ENCODE measurements around the gene ERH. TPM values are rescaled to one million over a fixed set of nuclear protein-coding genes. Genes with fewer than 3 reads are reported as not detected.
A peak's percentile ranks its signal among the peaks of the same experiment; 100 is the strongest.

The ERH gene
- total RNA-seq, 3 donors from 2014 or later: 69.0 to 98.0 (median 77.6) TPM

DNA sequence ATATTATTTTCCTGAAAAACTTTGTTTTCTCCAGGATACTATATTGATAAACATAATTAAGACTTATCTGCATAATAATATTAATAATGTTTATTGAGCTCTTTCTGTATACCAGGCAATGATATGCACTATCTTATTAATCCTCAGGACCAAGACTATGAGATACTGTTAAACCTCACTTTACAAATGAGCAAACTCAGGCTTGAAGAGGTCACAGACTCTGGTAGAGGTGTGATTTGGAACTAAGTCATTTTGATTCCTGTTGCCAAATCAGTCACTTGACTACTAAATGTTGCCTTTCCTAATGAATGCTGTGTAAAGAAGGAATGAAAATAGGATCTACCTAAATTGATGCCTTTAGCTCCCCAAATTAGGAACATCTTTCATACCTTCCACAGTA, 7.7 kb upstream of the ERH start:
- H3K4me3 ChIP-seq: no peak overlapping the region
- intact Hi-C loops (cut with DNase I; ENCODE audit: low total_unique reads): loop anchor here (2.0 kb wide), 1 partner anchor 31 kb away; no protein-coding TSS in a partner anchor
- TF ChIP-seq POLR2AphosphoS5 (IDR thresholded peaks at IDR 0.05) (no peak), POLR2A (IDR thresholded peaks at IDR 0.05) (no peak)
- TF ChIP-seq, protein P1, sequence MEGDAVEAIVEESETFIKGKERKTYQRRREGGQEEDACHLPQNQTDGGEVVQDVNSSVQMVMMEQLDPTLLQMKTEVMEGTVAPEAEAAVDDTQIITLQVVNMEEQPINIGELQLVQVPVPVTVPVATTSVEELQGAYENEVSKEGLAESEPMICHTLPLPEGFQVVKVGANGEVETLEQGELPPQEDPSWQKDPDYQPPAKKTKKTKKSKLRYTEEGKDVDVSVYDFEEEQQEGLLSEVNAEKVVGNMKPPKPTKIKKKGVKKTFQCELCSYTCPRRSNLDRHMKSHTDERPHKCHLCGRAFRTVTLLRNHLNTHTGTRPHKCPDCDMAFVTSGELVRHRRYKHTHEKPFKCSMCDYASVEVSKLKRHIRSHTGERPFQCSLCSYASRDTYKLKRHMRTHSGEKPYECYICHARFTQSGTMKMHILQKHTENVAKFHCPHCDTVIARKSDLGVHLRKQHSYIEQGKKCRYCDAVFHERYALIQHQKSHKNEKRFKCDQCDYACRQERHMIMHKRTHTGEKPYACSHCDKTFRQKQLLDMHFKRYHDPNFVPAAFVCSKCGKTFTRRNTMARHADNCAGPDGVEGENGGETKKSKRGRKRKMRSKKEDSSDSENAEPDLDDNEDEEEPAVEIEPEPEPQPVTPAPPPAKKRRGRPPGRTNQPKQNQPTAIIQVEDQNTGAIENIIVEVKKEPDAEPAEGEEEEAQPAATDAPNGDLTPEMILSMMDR (IDR thresholded peaks at IDR 0.05): no peak
- no peaks in the 10 kb centered on the region for H3K4me1 ChIP-seq
- DNase-seq (ENCODE audit: low spot score in 2 of 2): no peak
- H3K27ac ChIP-seq: no peak overlapping the region
- no peaks in the 10 kb centered on the region for H3K27me3 ChIP-seq
- H3K36me3 ChIP-seq: no peaks in the 10 kb centered on the region
- no peaks in the 10 kb centered on the region for H3K9me3 ChIP-seq

DNA sequence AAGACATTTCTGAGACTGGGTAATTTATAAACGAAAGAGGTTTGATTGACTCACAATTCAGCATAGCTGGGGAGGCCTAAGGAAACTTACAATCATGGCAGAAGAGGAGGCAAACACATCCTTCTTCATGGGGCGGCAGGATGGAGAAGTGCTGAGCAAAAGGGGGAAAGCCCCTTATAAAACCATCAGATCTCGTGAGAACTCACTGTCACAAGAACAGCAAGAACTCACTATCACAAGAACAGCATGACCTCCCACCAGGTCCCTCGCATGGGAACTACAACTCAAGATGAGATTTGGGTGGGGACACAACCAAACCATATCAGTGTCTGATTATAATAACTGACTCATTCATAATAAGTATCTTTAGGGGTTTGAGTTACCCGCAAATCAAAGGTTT, 6.8 kb upstream of the ERH start:
- no peak for DNase-seq (ENCODE audit: low spot score in 2 of 2)
- no peak overlapping the region for H3K27ac ChIP-seq
- H3K27me3 ChIP-seq: no peaks in the 10 kb centered on the region
- no peak overlapping the region for H3K4me3 ChIP-seq
- H3K4me1 ChIP-seq: peaks cover 0 to 5% of the 10 kb centered on the region in 2 donors
- intact Hi-C loops (cut with DNase I; ENCODE audit: low total_unique reads): no loop called here
- H3K9me3 ChIP-seq: no peaks in the 10 kb centered on the region
- TF ChIP-seq POLR2AphosphoS5 (IDR thresholded peaks at IDR 0.05) (no peak), POLR2A (IDR thresholded peaks at IDR 0.05) (no peak)
- TF ChIP-seq, protein P1 (IDR thresholded peaks at IDR 0.05): no peak
- H3K36me3 ChIP-seq: no peaks in the 10 kb centered on the region

DNA sequence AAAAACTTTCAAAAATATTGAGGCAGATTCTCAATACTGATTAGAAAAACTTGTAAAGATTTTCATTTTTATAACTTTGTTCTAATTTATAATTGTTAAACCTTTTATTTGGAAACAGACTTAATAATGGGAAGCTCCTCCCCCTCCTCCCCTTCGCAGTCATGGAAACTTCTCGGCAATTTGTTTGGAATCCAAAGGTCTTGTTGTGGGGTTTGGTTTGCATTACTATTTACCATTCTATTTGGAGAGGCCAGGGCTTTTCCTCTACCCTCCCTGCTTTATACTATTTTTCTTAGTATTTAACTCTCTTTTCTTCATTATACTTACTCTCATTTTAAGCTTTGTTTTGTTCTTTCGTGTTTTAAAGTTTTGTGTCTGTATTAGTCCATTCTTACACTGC, 6.4 kb upstream of the ERH start:
- no peaks in the 10 kb centered on the region for H3K36me3 ChIP-seq
- no peaks in the 10 kb centered on the region for H3K9me3 ChIP-seq
- TF ChIP-seq POLR2AphosphoS5 (IDR thresholded peaks at IDR 0.05) (no peak), POLR2A (IDR thresholded peaks at IDR 0.05) (no peak)
- TF ChIP-seq, protein P1 (IDR thresholded peaks at IDR 0.05): no peak
- no peak overlapping the region for H3K27ac ChIP-seq
- H3K4me1 ChIP-seq: peaks cover 0 to 5% of the 10 kb centered on the region in 2 donors
- H3K27me3 ChIP-seq: no peaks in the 10 kb centered on the region
- intact Hi-C loops (cut with DNase I; ENCODE audit: low total_unique reads): no loop called here
- H3K4me3 ChIP-seq: no peak overlapping the region
- DNase-seq (ENCODE audit: low spot score in 2 of 2): no peak

DNA sequence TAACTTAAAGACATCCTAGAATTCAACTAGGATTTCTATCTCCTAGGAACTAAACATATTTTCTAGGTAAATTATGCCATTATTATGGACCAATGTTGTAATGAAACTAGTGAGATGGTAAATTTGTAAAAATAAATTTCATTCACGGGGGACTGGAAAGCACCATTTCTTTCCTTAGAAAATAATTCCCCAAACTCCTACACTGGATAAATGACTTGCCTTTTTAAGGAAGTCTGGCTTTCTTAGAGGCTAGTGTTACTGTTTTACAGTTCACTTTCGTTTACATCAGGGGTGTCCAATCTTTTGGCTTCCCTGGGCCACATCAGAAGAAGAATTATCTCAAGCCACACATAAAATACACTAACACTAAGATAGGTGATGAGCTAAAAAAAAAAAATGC, 3.7 kb upstream of the ERH start:
- Histone ChIP-seq H3K9me3 (no peaks in the 10 kb centered on the region), H3K4me3 (no peak overlapping the region), H3K27me3 (no peaks in the 10 kb centered on the region), H3K27ac (no peak overlapping the region), H3K4me1 (peaks cover 0 to 5% of the 10 kb centered on the region in 2 donors), H3K36me3 (no peaks in the 10 kb centered on the region)
- no peak for DNase-seq (ENCODE audit: low spot score in 2 of 2)
- intact Hi-C loops (cut with DNase I; ENCODE audit: low total_unique reads): no loop called here
- TF ChIP-seq, protein P1 (IDR thresholded peaks at IDR 0.05): no peak
- TF ChIP-seq POLR2AphosphoS5 (IDR thresholded peaks at IDR 0.05): no peak
- no peak for TF ChIP-seq POLR2A (IDR thresholded peaks at IDR 0.05)

DNA sequence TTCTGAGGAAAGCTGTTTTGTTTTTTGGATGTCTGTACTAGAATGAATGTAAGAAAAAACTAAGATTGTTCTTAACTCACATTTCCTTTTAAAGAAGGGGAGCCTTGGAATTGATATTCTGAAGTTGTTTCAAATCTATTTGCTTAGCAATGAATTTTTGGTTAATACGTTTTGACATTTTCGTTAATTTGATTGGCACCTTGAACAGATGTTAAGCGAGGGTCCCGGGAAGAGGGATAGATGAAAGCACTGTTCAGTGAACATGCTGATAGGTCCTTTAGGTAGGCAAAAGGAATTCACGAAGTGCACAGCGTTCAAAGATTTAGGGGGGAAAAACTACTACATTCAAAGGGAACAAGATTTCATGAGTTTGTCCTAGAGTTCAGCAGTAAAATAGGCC, 2.1 kb upstream of the ERH start:
- Histone ChIP-seq H3K36me3 (no peaks in the 10 kb centered on the region), H3K27ac (no peak overlapping the region), H3K9me3 (no peaks in the 10 kb centered on the region), H3K4me1 (peaks cover 0 to 5% of the 10 kb centered on the region in 2 donors), H3K4me3 (peak overlapping the region in 2 of 3 donors; percentile 81 to 96), H3K27me3 (no peaks in the 10 kb centered on the region)
- intact Hi-C loops (cut with DNase I; ENCODE audit: low total_unique reads): no loop called here
- DNase-seq (ENCODE audit: low spot score in 2 of 2): no peak
- TF ChIP-seq POLR2A (IDR thresholded peaks at IDR 0.05) (no peak), POLR2AphosphoS5 (IDR thresholded peaks at IDR 0.05) (no peak)
- TF ChIP-seq, protein P1 (IDR thresholded peaks at IDR 0.05): no peak

Measured in breast epithelium (tissue), 4 donors.